Measurements from ENCODE around the gene GLDC.
"Not testable (repeated sequence)": the region's sequence is repeated elsewhere in the genome, so short reads cannot be mapped to it uniquely, and the experiment has no call there.

Gene GLDC

DNA sequence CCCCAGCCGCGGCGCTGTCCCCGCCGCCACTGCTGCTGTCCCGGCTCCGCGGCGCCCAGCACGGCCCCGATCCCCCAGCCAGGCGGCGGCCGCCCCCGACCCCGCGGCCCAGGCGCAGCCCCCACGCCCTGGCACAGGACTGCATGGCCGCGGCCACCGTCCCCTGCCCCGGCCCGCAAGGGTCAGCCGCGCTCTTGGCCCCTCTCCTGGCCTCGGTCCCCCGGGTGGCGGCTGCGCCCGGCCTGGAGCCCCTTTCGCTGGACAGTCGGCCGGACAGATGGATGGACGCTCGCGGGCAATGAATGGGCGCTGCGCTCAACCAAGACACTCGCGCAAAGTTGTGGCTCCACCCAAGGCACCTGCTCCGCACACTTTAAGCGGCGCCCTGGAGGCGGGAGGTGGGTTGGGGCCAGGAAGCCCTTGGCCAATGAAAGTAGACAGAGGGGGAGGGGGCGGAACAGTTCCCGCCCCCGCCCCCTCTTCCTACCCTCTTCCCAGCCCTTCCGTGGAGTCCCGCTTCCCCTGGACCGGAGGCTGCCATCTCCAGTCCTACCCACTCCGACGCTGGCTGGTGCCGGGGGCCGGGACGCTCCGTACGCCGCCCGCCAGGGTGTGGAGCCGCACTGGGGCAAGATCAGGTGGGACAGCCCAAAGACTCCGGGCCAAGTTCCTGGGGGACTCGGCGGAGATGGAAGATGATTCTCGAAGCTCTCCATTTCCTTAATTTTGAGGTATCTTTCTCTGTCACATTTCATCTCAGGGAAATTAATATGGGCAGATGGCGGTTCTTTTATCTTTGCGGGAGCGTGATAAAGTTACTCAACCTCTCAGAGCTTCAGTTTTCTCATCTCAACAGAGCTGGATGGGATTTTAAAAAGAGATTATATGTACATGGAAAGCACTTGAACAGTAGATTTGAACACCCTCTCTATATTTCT, at the start of gene GLDC:
Gene GLDC (minus strand): TSS at position 375 of the 938 bp plus-strand sequence. CDS start 230 bp downstream, at position 145.
- no peak for DNase-seq (ENCODE audit: low read depth)

DNA sequence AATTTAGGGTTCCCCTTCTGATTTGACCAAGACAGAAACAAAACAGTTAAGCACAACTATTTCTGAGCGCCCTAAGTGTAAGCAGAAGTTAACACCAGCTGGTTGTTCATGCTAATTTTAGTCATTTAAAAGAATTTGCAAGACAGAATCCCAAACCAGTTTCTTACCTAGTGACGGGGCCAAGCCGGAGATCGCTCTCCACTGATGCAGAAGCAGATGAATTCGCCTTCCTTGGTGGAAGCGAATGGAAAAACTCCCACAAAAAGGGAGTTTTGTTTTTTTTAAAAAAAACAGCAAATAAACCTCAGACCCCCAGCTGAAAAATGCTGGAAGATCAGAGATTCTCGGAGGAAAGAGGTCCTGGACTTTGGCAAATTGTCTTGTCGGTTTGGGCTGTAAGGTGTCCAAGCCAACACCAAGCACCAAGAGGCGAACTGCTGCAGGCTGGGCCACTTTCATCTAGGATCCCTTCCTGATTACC, 47.4 kb upstream of the GLDC start:
- no peak for DNase-seq (ENCODE audit: low read depth)

DNA sequence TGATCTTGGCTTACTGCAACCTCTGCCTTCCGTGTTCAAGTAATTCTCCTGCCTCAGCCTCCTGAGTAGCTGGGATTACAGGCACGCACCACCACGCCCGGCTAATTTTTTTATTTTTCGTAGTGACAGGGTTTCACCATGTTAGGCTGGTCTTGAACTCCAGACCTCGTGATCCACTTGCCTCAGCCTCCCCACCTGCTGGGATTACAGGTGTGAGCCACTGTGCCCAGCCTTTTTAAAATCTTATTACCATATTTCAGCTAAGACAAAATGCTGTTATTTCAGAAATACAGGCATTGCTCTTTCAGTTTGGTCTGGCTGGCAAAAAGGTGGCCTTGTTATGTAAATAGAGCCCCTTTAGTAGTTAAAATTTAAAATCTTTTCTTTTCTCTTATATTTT, 46.9 kb upstream of the GLDC start:
- no peak for DNase-seq (ENCODE audit: low read depth)

DNA sequence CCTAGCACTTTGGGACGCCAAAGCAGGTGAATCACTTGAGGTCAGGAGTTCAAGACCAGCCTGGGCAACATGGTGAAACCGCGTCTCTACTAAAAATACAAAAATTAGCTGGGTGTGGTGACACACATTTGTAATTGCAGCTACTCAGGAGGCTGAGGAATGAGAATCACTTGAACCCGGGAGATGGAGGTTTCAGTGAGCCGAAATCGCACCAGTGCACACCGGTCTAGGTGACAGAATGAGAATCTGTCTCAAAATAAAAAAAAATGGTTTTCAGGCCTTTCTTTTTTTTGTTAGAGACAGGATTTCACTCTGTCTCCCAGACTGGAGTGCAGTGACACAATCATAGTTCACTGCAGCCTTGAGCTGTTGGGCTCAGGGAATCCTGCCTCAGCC, 45.1 kb upstream of the GLDC start:
- not testable (repeated sequence) for DNase-seq (ENCODE audit: low read depth)

DNA sequence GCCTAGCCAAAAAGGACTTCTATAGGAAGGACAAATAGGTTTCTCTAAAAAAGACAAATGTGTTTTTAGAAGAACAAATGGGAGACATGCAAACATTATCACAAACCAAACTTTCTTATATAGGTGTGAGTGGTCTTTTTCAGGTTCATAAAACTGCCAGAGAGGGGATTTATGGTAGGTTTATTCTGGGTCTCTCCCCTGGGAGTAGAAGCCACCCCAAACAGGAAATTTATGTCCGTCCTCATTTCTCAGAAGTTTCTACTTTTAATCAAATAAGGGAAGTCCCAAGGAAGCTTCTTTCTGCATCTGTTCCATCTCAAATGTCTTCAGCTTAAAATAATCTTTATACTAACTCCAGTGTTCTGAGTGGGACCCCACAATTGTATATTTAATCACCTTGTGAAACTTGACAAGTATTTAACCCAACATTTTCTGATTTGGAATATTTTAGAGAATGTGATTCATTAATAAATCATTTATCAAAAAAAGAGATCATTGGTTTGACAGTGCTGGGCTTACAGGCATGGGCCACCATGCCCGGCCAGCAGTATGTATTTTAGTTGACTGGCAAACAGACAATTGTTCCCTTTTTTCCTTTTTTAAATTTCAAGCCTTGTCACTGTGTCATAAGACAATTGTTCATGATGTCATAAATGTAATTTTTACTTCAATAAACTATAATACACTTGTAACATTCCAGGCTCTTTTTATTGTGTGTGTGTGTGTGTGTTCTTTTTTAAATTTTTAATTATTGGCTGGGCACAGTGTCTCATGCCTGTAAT, 44.6 kb upstream of the GLDC start:
- DNase-seq (ENCODE audit: low read depth) = no peak

DNA sequence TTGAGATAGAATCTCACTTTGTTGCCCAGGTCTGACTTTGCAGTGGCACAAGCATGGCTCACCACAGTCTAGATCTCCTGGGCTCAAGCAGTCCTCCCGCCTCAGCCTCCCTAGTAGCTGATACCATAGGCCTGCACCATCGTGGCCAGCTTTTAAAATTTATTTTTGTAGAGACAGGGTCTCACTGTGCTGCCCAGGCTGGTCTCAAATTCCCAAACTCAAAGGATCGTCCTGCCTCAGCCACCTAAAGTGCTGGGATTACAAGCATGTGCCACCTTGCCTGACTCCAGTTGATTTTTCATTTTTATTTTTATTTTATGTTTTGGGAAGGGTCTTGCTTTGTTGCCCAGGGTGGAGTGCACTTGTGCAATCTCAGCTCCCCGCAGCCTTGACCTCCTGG, 41.7 kb upstream of the GLDC start:
- no peak for DNase-seq (ENCODE audit: low read depth)

DNA sequence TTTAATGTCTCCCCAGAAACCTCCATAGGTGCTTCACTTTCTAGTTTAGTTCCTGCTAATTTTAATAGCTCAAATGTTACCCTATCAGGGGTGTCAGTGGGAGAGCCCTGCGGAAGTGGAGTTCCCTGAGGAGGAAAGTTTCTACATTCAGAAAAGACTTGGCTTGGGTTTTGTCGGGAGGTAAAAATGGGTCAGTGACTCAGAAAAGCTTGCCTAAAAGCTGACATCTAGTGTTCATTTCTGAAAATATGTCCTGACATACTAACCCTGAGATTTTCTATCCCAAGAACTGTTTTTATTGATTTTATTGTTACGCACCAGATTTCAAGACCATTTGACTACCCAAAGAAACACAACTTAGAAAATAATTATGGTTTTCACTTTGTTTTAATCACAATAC, 40.9 kb upstream of the GLDC start:
- DNase-seq (ENCODE audit: low read depth) = peak; percentile 33

DNA sequence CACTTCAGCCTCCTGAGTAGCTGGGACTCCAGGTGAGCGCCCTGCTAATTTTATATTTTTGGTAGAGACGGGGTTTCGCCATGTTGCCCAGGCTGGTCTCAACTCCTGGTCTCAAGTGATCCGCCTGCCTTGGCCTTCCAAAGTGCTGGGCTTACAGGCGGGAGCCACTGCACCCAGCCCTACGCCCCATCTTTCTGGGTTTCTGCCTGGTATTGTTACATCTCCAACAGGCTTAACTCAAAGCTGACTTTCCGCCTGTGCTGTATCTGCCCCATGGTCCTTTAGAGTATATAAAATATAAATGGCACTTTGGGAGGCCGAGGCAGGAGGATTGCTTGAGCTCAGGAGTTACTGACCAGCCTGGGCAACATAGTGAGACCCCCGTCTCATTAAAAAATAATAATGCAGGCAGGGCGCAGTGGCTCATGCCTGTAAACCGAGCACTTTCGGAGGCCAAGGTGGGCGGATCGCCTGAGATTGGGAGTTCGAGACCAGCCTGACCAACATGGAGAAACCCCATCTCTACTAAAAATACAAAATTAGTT, 36.5 kb upstream of the GLDC start:
- no peak for DNase-seq (ENCODE audit: low read depth)

DNA sequence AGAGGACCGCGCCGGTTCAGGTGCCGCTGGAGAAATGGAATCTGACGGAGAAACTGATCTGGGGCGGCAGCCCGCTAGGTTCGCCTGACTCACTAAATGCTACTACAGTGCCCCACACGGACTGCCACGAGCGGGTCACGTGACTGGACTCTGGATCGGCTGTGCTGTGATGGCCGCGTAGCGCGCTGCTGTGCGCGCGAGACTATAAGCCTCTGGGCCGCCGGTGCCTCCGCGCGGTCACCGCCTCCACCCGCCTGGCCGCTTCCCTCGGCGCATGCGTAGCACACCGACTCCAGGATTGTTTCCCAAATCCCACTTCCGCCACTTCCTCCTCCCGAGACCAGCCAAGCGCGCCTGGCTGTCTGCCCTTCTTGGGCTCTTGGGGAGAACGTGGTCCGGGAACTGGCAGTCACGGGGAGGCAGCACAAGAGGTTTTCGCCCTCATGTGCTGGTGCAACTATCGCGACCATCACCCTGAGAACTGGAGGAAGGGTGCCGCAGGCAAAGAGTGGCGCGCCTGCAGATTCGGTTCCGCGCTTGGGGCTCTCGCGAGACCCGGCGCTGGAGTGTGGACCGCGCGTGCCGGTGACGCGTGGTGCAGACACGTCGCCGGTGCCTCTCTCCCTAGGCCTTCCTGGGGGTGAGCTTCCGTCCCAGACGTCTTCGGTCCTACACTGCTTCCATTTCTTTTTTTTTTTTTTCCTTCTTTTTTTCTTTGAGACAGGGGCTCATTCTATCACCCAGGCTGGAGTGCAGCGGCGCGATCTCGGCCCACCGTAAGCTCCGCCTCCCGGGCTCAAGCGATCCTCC, 35.8 kb upstream of the GLDC start:
- peak; percentile 96 for DNase-seq (ENCODE audit: low read depth)

DNA sequence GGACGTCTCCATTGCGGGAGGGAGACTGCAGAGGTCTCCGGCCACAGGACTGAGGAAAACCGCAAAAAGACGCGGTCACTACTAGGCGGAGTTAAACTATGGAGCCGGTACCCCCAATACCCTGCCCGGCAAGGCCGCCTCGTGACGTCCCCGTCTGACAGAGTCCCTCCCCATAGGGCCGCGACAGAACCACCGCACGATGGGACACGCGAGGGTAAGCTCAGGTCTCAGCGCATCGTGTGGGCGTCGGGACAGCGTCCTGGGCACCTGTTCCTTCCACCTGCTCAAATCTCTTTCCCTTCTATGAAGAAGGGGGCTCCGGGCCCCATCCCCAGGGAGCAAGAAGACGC, 35.2 kb upstream of the GLDC start:
- peak; percentile 70 for DNase-seq (ENCODE audit: low read depth)

DNA sequence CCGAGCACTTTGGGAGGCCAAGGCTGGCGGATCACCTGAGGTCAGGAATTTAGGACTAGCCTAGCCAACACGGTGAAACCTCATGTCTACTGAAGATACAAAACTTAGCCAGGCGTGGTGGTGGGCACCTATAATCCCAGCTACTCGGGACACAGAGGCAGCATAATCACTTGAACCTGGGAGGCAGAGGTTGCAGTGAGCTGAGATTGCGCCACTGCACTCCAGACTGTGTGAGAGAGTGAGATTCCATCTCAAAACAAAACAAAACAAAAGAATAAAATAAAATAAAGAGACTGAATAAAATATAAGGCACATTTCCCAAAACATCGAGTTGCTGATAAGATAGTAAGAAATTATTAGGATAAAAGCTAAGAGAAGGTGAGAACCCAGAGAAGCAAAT, 32.3 kb upstream of the GLDC start:
- no peak for DNase-seq (ENCODE audit: low read depth)

DNA sequence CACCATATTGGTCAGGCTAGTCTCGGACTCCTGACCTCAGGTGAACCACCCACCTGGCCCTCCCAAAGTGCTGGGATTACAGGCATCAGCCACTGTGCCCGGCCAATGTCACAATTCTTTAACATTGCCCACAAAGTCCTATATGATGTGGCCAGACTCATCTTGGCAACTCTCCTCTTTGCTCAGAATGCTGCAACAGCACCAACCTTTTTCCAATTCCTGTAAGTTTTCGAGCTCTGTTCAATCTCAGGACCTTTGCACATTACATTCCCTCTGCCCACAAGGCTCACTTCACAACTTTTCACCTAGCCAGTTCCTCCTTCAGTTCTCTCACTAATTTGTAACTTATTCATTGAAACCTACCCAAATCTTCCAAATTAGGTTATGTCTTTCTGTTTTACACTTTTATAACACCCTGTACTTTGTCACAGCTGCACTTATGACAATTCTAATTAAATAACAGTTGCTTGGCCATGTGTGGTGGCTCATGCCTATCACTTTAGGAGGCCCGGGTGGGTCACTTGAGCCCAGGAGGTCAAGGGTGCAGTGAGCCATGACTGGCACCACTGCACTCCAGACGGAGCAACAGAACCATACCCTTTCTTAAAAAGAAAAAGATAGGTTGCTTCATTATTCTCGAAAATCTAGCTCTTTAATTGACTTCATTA, 30.9 kb upstream of the GLDC start:
- DNase-seq (ENCODE audit: low read depth) = no peak

DNA sequence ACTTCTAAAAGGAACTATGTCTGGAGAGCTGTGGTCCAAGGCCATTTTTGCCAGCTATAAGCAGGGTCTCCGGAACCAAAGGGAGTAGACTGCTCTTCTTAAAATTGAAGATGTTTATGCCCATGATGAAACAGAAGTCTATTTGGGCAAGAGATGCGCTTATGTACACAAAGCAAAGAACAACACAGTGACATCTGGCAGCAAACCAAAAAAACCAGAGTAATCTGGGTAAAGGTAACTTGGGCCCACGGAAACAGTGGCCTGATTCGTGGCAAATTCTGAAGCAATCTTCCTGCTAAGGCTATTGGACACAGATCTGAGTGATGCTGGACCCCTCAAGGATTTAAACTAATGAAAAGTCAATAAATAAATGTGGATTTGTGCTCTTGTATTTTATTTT, 29.7 kb upstream of the GLDC start:
- no peak for DNase-seq (ENCODE audit: low read depth)

DNA sequence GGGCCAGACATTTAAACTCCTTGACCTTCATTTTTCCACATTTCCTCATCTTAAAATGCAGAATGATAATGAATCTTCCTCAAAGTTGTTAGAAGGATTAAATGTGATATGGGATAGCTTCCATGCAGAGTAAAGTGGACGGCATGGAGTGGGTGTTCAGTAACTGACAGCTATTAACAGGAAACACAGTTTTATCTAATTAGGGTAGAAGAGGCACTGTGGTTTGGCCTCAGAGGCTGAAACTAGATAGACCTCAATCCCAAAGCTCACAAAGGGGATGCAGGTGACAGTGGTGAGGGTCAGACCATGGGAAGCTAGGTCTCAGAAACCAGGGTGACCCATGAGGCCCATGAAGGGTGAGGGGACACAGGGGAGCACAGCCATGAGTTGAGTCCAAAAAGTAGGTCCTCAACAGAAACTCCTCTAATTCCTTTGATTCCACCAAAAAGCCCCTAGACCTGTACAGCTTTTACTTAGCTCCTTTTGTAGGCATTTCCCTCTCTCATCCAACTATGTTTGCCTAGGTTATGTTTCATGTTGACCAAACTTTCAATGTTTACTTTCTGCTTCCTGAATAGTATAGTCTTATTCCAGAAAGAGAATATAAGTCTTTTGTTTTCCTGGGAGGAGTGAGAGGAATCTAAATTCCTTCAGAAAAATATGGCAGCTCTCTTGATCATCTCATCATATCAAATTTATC, 27.9 kb upstream of the GLDC start:
- no peak for DNase-seq (ENCODE audit: low read depth)

DNA sequence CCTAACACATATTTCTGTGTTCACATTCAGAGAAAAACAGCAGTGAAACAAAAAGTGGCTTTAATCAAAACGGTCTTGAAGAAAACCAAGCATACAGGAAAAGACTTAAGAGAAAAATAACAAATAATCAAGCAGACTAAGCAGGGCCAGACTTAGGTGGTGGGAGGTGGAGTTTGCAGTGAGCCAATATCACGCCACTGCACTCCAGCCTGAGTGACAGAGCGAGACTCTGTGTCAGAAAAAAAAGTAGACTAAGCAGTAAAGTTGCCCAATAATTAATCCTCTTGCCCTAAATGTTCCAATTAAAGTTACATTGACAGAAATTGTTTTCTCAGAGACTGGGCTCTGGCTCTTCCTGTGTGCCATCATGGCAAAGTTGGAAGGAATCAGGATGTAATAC, 26.6 kb upstream of the GLDC start:
- no peak for DNase-seq (ENCODE audit: low read depth)

DNA sequence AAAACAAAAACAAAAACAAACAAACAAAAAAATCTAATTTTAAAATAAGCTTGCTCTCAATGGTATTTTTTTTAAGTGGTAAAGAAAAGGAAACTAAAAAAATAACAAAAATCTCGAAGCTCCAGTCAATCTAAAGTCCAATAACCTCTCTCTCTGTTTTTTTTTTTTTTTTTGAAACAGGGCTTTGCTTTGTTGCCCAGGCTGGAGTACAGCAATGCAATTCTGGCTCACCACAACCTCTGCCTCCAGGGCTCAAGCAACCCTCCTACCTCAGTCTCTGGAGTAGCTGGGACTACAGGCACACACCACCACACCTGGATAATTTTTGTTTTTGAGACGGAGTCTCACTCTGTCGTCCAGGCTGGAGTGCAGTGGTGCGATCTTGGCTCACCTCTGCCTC, 25.9 kb upstream of the GLDC start:
- DNase-seq (ENCODE audit: low read depth) = no peak

DNA sequence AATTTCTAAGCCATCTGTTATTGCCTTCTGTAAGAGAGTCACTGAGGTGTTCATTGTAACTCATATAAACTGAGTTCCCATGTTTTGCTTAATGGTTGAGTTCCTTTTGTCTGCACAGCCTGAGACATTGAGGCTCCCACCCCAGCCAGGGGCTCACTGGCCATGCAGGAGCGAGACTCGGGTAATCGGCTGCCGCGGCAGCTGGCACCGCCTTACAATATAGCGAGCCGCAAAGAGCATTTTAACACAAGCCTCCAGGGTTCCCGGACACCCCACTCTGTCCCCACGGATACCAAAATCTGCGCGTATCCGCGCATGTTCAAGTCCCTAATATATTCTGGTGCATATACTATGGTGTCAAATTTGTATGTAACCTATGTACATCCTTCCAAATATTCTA, 24.4 kb upstream of the GLDC start:
- DNase-seq (ENCODE audit: low read depth) = no peak

DNA sequence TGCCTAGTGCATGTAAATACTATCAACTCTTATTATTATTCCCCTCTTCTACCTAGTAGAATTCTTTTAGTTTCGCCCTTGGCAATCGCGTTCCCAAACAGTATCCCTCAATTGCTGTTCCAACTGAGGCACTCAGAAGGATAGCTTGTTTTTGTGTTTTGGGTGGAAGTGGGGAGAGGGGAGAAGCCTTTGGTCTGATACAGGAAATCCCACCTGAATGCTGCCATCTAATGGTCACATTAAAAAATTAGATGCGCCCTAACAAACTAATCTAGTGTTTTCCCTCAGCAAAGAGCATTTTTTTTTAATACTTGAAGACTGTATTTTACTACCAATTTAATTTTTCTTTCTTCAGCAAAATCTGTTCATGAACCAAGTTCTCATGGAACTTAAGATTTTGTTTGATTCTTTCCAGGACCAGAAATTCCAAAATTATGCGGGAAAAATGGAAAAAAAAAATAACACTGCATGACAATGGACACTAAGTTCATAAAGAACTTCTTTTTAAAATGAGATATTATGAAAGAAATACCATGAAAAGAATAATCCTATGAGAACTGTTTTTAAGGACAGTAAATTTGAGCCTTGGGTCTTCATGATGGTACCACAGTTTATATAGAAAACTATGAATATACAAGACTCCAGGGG, 22.2 kb upstream of the GLDC start:
- peak; percentile 53 for DNase-seq (ENCODE audit: low read depth)

DNA sequence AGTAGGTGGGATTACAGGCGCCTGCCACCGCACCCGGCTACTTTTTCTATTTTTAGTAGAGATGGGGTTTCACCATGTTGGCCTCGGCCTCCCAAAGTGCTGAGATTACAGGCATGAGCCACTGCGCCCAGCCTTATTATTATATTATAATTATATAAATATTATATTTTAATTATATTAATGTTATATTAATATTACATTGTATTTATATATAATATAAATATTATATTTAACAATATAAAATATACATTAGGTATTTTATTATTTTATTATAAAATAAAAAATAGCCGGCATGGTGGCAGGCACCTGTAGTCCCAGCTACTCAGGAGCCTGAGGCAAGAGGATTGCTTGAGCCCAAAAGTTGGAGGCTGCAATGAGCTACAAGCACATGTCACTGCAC, 21.6 kb upstream of the GLDC start:
- DNase-seq (ENCODE audit: low read depth) = no peak

DNA sequence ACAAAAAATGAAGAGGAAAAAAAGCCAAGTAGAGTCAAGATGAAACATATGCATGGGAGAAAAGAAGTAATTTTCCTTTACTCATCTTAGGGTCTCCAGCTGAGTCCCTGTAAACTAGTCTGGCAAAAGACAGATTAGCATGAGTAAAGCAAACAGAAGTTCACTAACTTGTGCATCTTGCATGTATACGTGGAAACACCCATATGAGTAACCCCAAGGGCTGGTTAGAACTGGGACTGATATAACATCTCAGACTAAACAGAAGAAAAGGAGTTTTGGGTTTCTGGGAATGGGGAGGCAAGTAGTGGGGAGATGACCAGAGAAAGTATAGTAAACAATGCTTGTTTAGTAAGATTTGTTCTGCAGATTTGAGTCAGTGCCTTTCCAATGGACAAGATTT, 20.1 kb upstream of the GLDC start:
- DNase-seq (ENCODE audit: low read depth) = no peak
